Neuronal stem cell (in vitro differentiated cells): ENCODE results near the gene CNNM4.

ENCODE experiments used
- DNase-seq: peaks from one replicate; pipeline ENCODE4 v3.0.0-alpha.2; 2013; ENCODE audit warnings: low spot score
- H2AFZ ChIP-seq: one replicate; pipeline ENCODE4 v1.6.1; 2013; ENCODE audit warnings: mild to moderate bottlenecking, low read length, inconsistent platforms
- H2AK5ac ChIP-seq: 2 replicates; pipeline ENCODE4 v1.6.1; 2013; ENCODE audit warnings: low read depth, mild to moderate bottlenecking, inconsistent platforms, low read length, moderate library complexity, mixed read lengths
- H2BK120ac ChIP-seq: 2 replicates; pipeline ENCODE4 v1.6.1; 2013; ENCODE audit warnings: low read depth, mild to moderate bottlenecking, inconsistent platforms, low read length, moderate library complexity, mixed read lengths
- H2BK12ac ChIP-seq: one replicate; pipeline ENCODE4 v1.6.1; 2013; ENCODE audit warnings: low read length, inconsistent platforms
- H2BK15ac ChIP-seq: 2 replicates; pipeline ENCODE4 v1.6.1; 2013; ENCODE audit warnings: mild to moderate bottlenecking, low read length, inconsistent platforms, mixed read lengths
- H2BK5ac ChIP-seq: one replicate; pipeline ENCODE4 v1.6.1; 2013; ENCODE audit warnings: inconsistent platforms, mild to moderate bottlenecking, low read length, moderate library complexity
- H3K14ac ChIP-seq: one replicate; pipeline ENCODE4 v1.6.1; 2013; ENCODE audit warnings: low read length, inconsistent platforms
- H3K18ac ChIP-seq: 2 replicates; pipeline ENCODE4 v1.6.1; 2013; ENCODE audit warnings: low read length, inconsistent platforms
- H3K23ac ChIP-seq: 2 replicates; pipeline ENCODE4 v1.6.1; 2013; ENCODE audit warnings: low read depth, mild to moderate bottlenecking, mixed read lengths, low read length, inconsistent platforms; ENCODE audit not compliant: poor library complexity
- H3K27ac ChIP-seq: replicated peaks from 3 replicates; pipeline ENCODE4 v1.5.1; 2013; ENCODE audit warnings: low read length, inconsistent platforms
- H3K27me3 ChIP-seq, 3 experiments: 2 replicates each; pipeline ENCODE4 v1.6.1; 2013; ENCODE audit warnings: low read length in 3 of 3, mild to moderate bottlenecking in 2 of 3, inconsistent platforms in 1 of 3, low read depth in 1 of 3, mixed read lengths in 1 of 3, moderate library complexity in 1 of 3; ENCODE audit not compliant: control insufficient read depth in 3 of 3, insufficient read depth in 3 of 3
- H3K36me3 ChIP-seq, 2 donors: replicated peaks in 1 of 2; 2 replicates each; pipeline ENCODE4 v1.6.1; 2013; ENCODE audit warnings: low read length in 2 of 2; ENCODE audit not compliant: control insufficient read depth in 2 of 2, insufficient read depth in 2 of 2
- H3K4ac ChIP-seq: 2 replicates; pipeline ENCODE4 v1.6.1; 2013; ENCODE audit warnings: inconsistent platforms, mild to moderate bottlenecking, low read length, moderate library complexity
- H3K4me1 ChIP-seq, 2 donors: 1 replicate in 1 of 2; 2 replicates in 1 of 2; pipeline ENCODE4 v1.6.1; 2013; ENCODE audit warnings: low read length in 2 of 2, low read depth in 1 of 2; ENCODE audit not compliant: control insufficient read depth in 2 of 2, insufficient read depth in 1 of 2
- H3K4me2 ChIP-seq: one replicate; pipeline ENCODE4 v1.6.1; 2013; ENCODE audit warnings: mild to moderate bottlenecking, low read length, inconsistent platforms; ENCODE audit not compliant: insufficient read depth, poor library complexity, severe bottlenecking
- H3K4me3 ChIP-seq, 2 donors: 2 replicates each; pipeline ENCODE4 v1.5.1; 2013; ENCODE audit warnings: low read length in 2 of 2, mild to moderate bottlenecking in 2 of 2, inconsistent platforms in 1 of 2, moderate library complexity in 1 of 2
- H3K79me1 ChIP-seq: one replicate; pipeline ENCODE4 v1.6.1; 2013; ENCODE audit warnings: low read depth, mild to moderate bottlenecking, inconsistent platforms, low read length, moderate library complexity
- H3K9ac ChIP-seq: one replicate; pipeline ENCODE4 v1.6.1; 2013; ENCODE audit warnings: mild to moderate bottlenecking, low read depth, low read length, inconsistent platforms; ENCODE audit not compliant: poor library complexity
- H3K9me3 ChIP-seq, 2 donors: replicated peaks in 1 of 2; 2 replicates each; pipeline versions ENCODE3 to v1.6.1; 2013; ENCODE audit warnings: low read length in 2 of 2, mild to moderate bottlenecking in 2 of 2, inconsistent platforms in 1 of 2, low read depth in 1 of 2, mixed read lengths in 1 of 2, moderate library complexity in 1 of 2; ENCODE audit not compliant: control insufficient read depth in 2 of 2, insufficient read depth in 1 of 2
- H4K8ac ChIP-seq: one replicate; pipeline ENCODE4 v1.6.1; 2013; ENCODE audit warnings: low read depth, mild to moderate bottlenecking, inconsistent platforms, low read length, moderate library complexity
- H4K91ac ChIP-seq: one replicate; pipeline ENCODE4 v1.6.1; 2013; ENCODE audit warnings: low read length, low read depth, mild to moderate bottlenecking, inconsistent platforms; ENCODE audit not compliant: poor library complexity
- WGBS, 2 donors: extraction: QIAGEN DNeasy Blood & Tissue Kit; methylation state at CpG; one replicate each; pipeline ENCODE4 v1.1.7; 2013; ENCODE audit warnings: missing lambda C conversion rate in 2 of 2, mixed read lengths in 1 of 2; ENCODE audit not compliant: insufficient read length in 2 of 2, insufficient replicate concordance in 1 of 2; ENCODE audit errors: extremely low coverage in 2 of 2; 5-methylcytosine and 5-hydroxymethylcytosine counted together

The CNNM4 gene

GRCh38 chr2:96822786-96823185 lies 62.1 kb downstream of the CNNM4 start:
- Histone ChIP-seq H3K18ac (no peak overlapping the region), H2BK15ac (no peak overlapping the region), H3K4ac (no peak overlapping the region), H3K4me2 (no peak overlapping the region), H2AK5ac (no peak overlapping the region), H3K9me3 (no peaks in the 10 kb centered on the region), H3K36me3 (peaks cover 37 to 89% of the 10 kb centered on the region in 2 donors), H3K14ac (no peak overlapping the region), H2BK120ac (no peak overlapping the region), H3K27ac (no peak overlapping the region), H4K91ac (no peak overlapping the region), H3K4me3 (no peak overlapping the region), H4K8ac (no peak overlapping the region), H2BK5ac (no peak overlapping the region), H3K9ac (no peak overlapping the region), H3K23ac (no peak overlapping the region), H3K79me1 (peaks cover 20% of the 10 kb centered on the region), H3K4me1 (peaks cover 5 to 27% of the 10 kb centered on the region in 2 donors), H3K27me3 (peaks cover 0 to 1% (median 0%) of the 10 kb centered on the region in 3 experiments), H2AFZ (no peak overlapping the region), H2BK12ac (no peak overlapping the region)
- no peak for DNase-seq
- no CpG with 5 or more reads among the region's 4 CpGs for WGBS, 2 donors

- no peak overlapping the region for H3K27ac ChIP-seq
- H2AK5ac ChIP-seq: no peak overlapping the region
- no peak overlapping the region for H4K8ac ChIP-seq
- no peak overlapping the region for H3K4me2 ChIP-seq
- H3K4me1 ChIP-seq: peaks cover 3 to 23% of the 10 kb centered on the region in 2 donors
- no peak overlapping the region for H3K23ac ChIP-seq
- no peak overlapping the region for H2BK15ac ChIP-seq
- H3K9ac ChIP-seq: no peak overlapping the region
- H2BK5ac ChIP-seq: no peak overlapping the region
- H3K4ac ChIP-seq: no peak overlapping the region
- no peak overlapping the region for H2AFZ ChIP-seq
- peaks cover 0 to 1% (median 0%) of the 10 kb centered on the region in 3 experiments for H3K27me3 ChIP-seq
- H2BK12ac ChIP-seq: no peak overlapping the region
- no peak overlapping the region for H4K91ac ChIP-seq
- no peak overlapping the region for H2BK120ac ChIP-seq
- H3K18ac ChIP-seq: no peak overlapping the region
- peaks cover 40 to 89% of the 10 kb centered on the region in 2 donors for H3K36me3 ChIP-seq
- DNase-seq: no peak
- no CpG with 5 or more reads among the region's 11 CpGs for WGBS, 2 donors
- no peak overlapping the region for H3K14ac ChIP-seq
- H3K9me3 ChIP-seq: no peaks in the 10 kb centered on the region
- no peak overlapping the region for H3K4me3 ChIP-seq
- peaks cover 20% of the 10 kb centered on the region for H3K79me1 ChIP-seq
These were observed 62.5 kb downstream of the CNNM4 start for GRCh38 chr2:96823198-96823597.

DNA sequence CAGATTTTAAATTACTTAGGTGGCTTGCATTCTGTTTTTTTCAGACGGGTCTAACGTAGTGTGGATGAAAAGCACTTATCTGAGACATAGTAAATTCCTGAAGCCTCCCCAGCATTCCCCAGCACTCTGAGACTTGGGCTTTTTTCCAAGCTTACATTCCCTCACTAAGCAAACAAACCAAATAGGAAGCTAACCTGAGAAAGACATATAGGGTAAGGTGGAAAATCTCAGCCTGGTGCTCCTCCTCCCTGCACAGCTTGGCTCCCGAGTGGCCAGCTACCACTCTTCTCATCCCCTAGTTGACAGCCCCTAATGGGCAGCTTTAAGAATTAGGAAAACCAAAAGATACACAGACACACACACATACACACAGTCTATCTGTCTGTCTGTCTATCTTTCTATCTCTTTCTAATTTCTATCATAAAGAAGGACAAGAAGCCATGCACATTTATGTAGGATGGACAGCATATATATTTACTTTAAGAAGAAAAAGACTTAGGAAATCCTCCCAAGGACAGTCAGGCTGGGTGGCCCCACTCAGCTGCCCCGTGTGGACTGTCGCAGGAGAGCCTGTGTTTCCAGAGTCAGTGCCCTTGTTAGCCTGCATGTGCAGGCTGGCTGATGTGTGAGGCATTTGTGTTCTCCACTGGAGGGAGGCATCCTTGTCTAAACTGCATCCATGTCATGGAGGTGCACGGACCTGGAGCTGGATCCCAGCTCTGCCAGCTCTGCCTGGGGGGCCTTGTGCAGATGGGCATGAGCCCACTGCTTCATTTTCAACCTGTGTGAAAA lies 63.6 kb downstream of the CNNM4 start:
- Histone ChIP-seq H3K79me1 (peaks cover 14% of the 10 kb centered on the region), H3K36me3 (peaks cover 41 to 87% of the 10 kb centered on the region in 2 donors), H3K9ac (no peak overlapping the region), H3K4me2 (no peak overlapping the region), H4K91ac (no peak overlapping the region), H3K4me3 (no peak overlapping the region), H2BK15ac (no peak overlapping the region), H3K23ac (no peak overlapping the region), H4K8ac (no peak overlapping the region), H2BK120ac (no peak overlapping the region), H2BK12ac (no peak overlapping the region), H3K14ac (no peak overlapping the region), H3K27me3 (no peaks in the 10 kb centered on the region), H3K9me3 (no peaks in the 10 kb centered on the region), H2AFZ (no peak overlapping the region), H3K18ac (no peak overlapping the region), H2BK5ac (no peak overlapping the region), H2AK5ac (no peak overlapping the region), H3K4ac (no peak overlapping the region), H3K27ac (no peak overlapping the region), H3K4me1 (peaks cover 0 to 15% of the 10 kb centered on the region in 2 donors)
- no CpG with 5 or more reads among the region's 6 CpGs for WGBS, 2 donors
- no peak for DNase-seq

GRCh38 chr2:96825057-96825456 lies 64.4 kb downstream of the CNNM4 start:
- Histone ChIP-seq H3K23ac (no peak overlapping the region), H3K36me3 (peaks cover 40 to 87% of the 10 kb centered on the region in 2 donors), H2AFZ (no peak overlapping the region), H3K27me3 (no peaks in the 10 kb centered on the region), H4K91ac (no peak overlapping the region), H3K4me2 (no peak overlapping the region), H3K4ac (no peak overlapping the region), H3K18ac (no peak overlapping the region), H3K9ac (no peak overlapping the region), H3K27ac (no peak overlapping the region), H3K14ac (no peak overlapping the region), H3K79me1 (peaks cover 14% of the 10 kb centered on the region), H2BK120ac (no peak overlapping the region), H3K4me3 (no peak overlapping the region), H3K4me1 (peaks cover 0 to 11% of the 10 kb centered on the region in 2 donors), H2AK5ac (no peak overlapping the region), H2BK12ac (no peak overlapping the region), H2BK15ac (no peak overlapping the region), H4K8ac (no peak overlapping the region), H3K9me3 (no peaks in the 10 kb centered on the region), H2BK5ac (no peak overlapping the region)
- DNase-seq: no peak
- WGBS, 2 donors: no CpG with 5 or more reads among the region's 14 CpGs
